Ovary (tissue), 9 donors: ENCODE data around the gene DNASE1L1. TPM values are rescaled to one million over a fixed set of nuclear protein-coding genes. Genes with fewer than 3 reads are reported as not detected.

ENCODE experiments used
- DNase-seq, 5 donors: peaks; one replicate each; pipeline ENCODE4 v3.0.0-alpha.2; 2019 to 2020
- H3K27ac ChIP-seq, 2 donors: fragments of 200-600 bp; one replicate each; pipeline versions ENCODE4 v1.5.1 to v1.8.0; 2019 to 2022
- H3K27me3 ChIP-seq: fragments of 200-600 bp; one replicate; pipeline ENCODE4 v1.8.0; 2022
- H3K36me3 ChIP-seq: fragments of 200-600 bp; sonication (generic); one replicate; pipeline ENCODE4 v1.5.1; 2019
- H3K4me1 ChIP-seq: one replicate; pipeline ENCODE4 v1.8.1; 2013; ENCODE audit warnings: mild to moderate bottlenecking, moderate library complexity; ENCODE audit not compliant: insufficient read depth
- H3K4me3 ChIP-seq: fragments of 200-600 bp; sonication (generic); one replicate; pipeline ENCODE4 v1.5.1; 2017
- H3K9me3 ChIP-seq, 2 donors: fragments of 200-600 bp in 1 of 2; sonication (generic) in 1 of 2; one replicate each; pipeline versions ENCODE4 v1.5.1 to v1.8.1; 2013 to 2019; ENCODE audit warnings: mild to moderate bottlenecking in 1 of 2, moderate library complexity in 1 of 2
- EP300 ChIP-seq: sonication (generic); formaldehyde crosslinking; IDR thresholded peaks from one replicate; pipeline ENCODE4 v1.6.1; 2017; ENCODE audit warnings: antibody characterized with exemption
- POLR2A ChIP-seq: fragments of 450-650 bp; IDR thresholded peaks from one replicate; pipeline ENCODE4 v1.6.1; 2017; ENCODE audit warnings: antibody characterized with exemption, mild to moderate bottlenecking, moderate library complexity
- WGBS, 3 donors: extraction: QIAGEN DNeasy Blood & Tissue Kit in 1 of 3; methylation state at CpG; one replicate each; pipeline versions ENCODE4 v1.1.5 to v1.1.7; 2013 to 2017; 5-methylcytosine and 5-hydroxymethylcytosine counted together
- intact Hi-C, 4 donors: fragments of 100-400 bp; cut with DNase I; formaldehyde crosslinking; loops; one replicate each; pipeline versions ENCODE4 v1.11.0 to v1.15.1; 2022 to 2023
- polyA plus RNA-seq, 2 donors: library from polyadenylated mRNA; stranded (reverse); fragments of 200-250 nt in 1 of 2; fragments of 350-450 nt in 1 of 2; fragmentation: Illumina TruSeq in 1 of 2; extraction: RNeasy Lipid Tissue Mini Kit (QIAGEN cat#74804) in 1 of 2; gene quantifications; one replicate each; pipeline ENCODE4 v1.2.3, GENCODE V29; 2013 to 2014
- total RNA-seq, 7 donors: library from RNA; depleted of rRNA in 2 of 7; stranded (reverse); fragments of >200 nt in 2 of 7; fragmentation: NEBNext Ultra II Directional in 3 of 7; extraction: Animal tissue kit (Norgen Biotek cat#: 25700) in 3 of 7; gene quantifications; one replicate each; pipeline versions ENCODE4 v1.1.0 to v1.2.4, GENCODE V29; 2016 to 2023
- TF ChIP-seq, protein P1 (sequence below), 3 donors: fragments of 450-650 bp in 2 of 3; fragments of 200-600 bp in 1 of 3; IDR thresholded peaks; one replicate each; pipeline versions ENCODE4 v1.5.1 to v1.8.0; 2016 to 2022; ENCODE audit warnings: antibody characterized with exemption in 3 of 3, mild to moderate bottlenecking in 1 of 3
- donor health status: DM: no; HTN: no; CAD: no; lungs with moderate emphysema.
- donor health status: DM: no; HTN: no; CAD: no.
- donor health status: Bipolar disorder and iron deficiency.
- donor health status: DM: yes; HTN: yes; CAD: no.
- donor health status: DM: no; HTN: no; CAD: no.
- donor health status: DM: yes; HTN: yes; CAD: no.

Gene DNASE1L1
- total and polyA plus RNA-seq, 9 donors, result 11.9 to 21.4 (median 17.2) TPM

DNA sequence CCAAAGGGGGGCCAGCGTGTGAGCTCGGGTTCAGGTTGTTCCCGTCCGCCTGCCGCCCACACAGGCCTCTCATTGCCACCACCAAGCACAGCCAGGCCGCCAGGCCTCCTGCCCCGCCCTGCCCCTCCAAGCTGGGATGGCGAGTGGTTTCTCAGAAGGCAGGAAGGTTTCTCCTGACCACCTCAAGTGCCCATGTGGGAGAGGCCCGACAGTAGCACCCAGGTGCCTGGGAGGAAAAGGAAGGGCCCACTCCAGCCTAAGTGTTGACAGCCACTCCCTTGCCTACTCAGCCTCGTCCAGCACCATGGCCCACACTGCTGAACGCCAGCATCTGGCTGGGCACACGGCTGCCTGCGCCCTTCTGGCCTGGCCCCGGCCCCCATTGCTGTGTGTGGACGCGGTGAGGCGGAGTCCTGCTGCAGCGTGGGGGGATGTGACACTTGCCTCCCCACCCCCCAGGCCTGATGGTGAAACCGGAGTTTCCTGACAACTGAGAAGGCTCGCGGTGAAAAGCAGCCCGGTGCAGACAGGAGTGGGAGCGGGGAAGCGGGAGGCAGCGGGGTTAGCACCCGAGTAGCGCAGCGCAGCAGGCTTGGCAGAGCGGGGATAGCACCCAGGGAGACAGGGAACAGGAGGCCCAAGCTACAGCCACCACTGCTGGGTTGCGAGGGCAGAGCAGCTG lies 53.8 kb downstream of the DNASE1L1 start:
- Histone ChIP-seq H3K27ac (no peak overlapping the region), H3K27me3 (no peaks in the 10 kb centered on the region), H3K9me3 (no peaks in the 10 kb centered on the region), H3K36me3 (no peaks in the 10 kb centered on the region), H3K4me1 (no peaks in the 10 kb centered on the region), H3K4me3 (no peak overlapping the region)
- intact Hi-C loops, result no loop called here
- no peak for DNase-seq
- WGBS, 3 donors, result 77 to 84% (median 82%) methylated on average over 30 of the region's 30 CpGs
- TF ChIP-seq POLR2A (no peak), EP300 (no peak)
- TF ChIP-seq, protein P1, sequence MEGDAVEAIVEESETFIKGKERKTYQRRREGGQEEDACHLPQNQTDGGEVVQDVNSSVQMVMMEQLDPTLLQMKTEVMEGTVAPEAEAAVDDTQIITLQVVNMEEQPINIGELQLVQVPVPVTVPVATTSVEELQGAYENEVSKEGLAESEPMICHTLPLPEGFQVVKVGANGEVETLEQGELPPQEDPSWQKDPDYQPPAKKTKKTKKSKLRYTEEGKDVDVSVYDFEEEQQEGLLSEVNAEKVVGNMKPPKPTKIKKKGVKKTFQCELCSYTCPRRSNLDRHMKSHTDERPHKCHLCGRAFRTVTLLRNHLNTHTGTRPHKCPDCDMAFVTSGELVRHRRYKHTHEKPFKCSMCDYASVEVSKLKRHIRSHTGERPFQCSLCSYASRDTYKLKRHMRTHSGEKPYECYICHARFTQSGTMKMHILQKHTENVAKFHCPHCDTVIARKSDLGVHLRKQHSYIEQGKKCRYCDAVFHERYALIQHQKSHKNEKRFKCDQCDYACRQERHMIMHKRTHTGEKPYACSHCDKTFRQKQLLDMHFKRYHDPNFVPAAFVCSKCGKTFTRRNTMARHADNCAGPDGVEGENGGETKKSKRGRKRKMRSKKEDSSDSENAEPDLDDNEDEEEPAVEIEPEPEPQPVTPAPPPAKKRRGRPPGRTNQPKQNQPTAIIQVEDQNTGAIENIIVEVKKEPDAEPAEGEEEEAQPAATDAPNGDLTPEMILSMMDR (IDR thresholded peaks at IDR 0.05), result no peak

DNA sequence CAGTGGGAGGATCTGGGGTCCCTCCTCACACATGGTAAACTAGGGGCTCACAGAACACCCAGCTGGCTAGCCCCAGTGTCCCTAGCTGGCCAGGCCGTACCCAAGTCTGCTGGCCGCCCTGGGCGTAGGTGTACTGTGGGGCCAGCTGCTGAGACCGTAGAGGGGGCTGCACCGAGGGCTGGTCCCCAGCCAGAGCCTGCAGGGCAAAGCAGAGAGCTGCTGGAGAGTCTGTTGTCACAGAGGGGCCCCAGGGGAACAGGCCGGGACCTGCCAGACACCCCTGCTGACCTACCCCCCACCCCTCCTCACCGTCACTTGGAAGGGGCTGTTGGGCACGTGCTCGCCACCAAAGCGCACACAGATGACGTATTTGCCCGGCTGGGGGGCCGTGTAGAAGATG lies 54.5 kb downstream of the DNASE1L1 start:
- H3K36me3 ChIP-seq, result no peaks in the 10 kb centered on the region
- no peaks in the 10 kb centered on the region for H3K9me3 ChIP-seq
- WGBS, 3 donors, result 82 to 88% (median 86%) methylated on average over 13 of the region's 13 CpGs
- DNase-seq, result no peak
- no peak overlapping the region for H3K27ac ChIP-seq
- H3K4me1 ChIP-seq, result no peaks in the 10 kb centered on the region
- no peak overlapping the region for H3K4me3 ChIP-seq
- H3K27me3 ChIP-seq, result no peaks in the 10 kb centered on the region
- TF ChIP-seq EP300, result no peak
- no peak for TF ChIP-seq POLR2A
- TF ChIP-seq, protein P1 (IDR thresholded peaks at IDR 0.05), result no peak
- intact Hi-C loops, result no loop called here

DNA sequence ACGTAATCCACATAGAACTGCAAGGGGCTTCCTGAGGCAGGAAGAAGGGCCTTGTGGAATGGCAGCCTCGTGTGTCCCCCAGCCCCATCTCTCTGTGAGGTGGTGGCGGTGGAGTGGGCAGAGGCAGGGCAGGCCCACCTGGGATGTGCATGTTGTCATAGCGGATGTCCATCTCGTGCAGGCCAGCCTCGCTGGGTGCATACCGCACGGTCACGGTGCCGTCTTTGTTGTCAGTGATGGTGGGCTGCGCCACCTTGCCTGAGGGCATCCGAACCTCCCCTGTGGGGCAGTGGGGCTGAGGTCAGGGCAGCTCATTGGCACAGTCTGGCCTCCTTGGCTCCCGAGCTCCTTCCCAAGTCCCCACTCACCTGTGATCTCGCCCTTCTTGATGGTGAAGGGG lies 55.0 kb downstream of the DNASE1L1 start:
- TF ChIP-seq EP300 (no peak), POLR2A (no peak)
- TF ChIP-seq, protein P1 (IDR thresholded peaks at IDR 0.05), result no peak
- no peaks in the 10 kb centered on the region for H3K36me3 ChIP-seq
- intact Hi-C loops, result no loop called here

DNA sequence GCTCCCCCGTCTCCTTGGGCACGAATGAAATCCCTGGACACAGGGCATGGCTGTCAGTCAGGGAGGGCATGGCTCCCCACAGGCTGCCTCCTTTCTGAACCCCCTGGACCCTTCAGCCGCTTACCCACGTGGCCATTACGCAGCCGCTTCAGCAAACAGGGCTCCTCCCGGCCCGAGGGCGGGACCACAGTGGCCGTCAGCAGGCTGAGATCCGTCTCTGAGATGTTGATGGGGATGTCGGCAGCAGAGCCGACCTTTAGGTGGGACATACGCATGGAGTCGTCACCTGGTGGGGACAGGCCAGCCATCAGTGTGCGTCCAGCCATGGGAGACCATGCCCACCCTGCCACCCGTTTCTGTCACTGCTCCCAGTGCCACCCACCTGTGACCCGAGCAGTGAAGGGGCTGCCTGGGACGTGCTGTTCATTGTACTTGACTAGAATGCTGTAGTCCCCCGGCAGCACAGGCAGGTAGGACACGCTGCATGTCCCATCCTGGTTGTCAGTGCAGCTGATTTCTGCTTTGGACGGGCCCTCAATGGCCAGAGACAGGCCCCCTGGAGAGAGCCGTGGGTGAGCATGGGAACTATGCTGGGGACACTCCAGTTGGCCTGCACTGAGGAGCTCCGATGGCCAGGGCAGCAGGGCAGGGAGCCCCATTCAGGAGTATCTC lies 55.7 kb downstream of the DNASE1L1 start:
- TF ChIP-seq, protein P1 (IDR thresholded peaks at IDR 0.05), result no peak
- no peak for TF ChIP-seq EP300
- no peak for TF ChIP-seq POLR2A
- intact Hi-C loops, result no loop called here
- Histone ChIP-seq H3K27me3 (no peaks in the 10 kb centered on the region), H3K36me3 (no peaks in the 10 kb centered on the region), H3K4me3 (no peak overlapping the region), H3K27ac (no peak overlapping the region), H3K9me3 (no peaks in the 10 kb centered on the region), H3K4me1 (no peaks in the 10 kb centered on the region)
- no peak for DNase-seq
- 73 to 80% (median 77%) methylated on average over 24 of the region's 24 CpGs for WGBS, 3 donors

More for the DNA sequence above, 55.0 kb downstream of the DNASE1L1 start:
- no peak overlapping the region for H3K4me3 ChIP-seq
- no peak overlapping the region for H3K27ac ChIP-seq
- 80 to 85% (median 83%) methylated on average over 5 to 14 of the region's 14 CpGs for WGBS, 3 donors
- no peaks in the 10 kb centered on the region for H3K4me1 ChIP-seq
- no peak for DNase-seq
- H3K27me3 ChIP-seq, result no peaks in the 10 kb centered on the region
- no peaks in the 10 kb centered on the region for H3K9me3 ChIP-seq
